Mesendoderm (in vitro differentiated cells): ENCODE measurements around the gene IRF7.

ENCODE experiments used
- DNase-seq: peaks from one replicate; pipeline ENCODE4 v3.0.0; 2013
- H2AK5ac ChIP-seq: 2 replicates; pipeline ENCODE4 v1.6.1; 2013; ENCODE audit warnings: low read length, inconsistent platforms
- H2BK120ac ChIP-seq: 2 replicates; pipeline ENCODE4 v1.6.1; 2013; ENCODE audit warnings: low read depth, mild to moderate bottlenecking, low read length, moderate library complexity, mixed read lengths
- H2BK15ac ChIP-seq: replicated peaks from 2 replicates; pipeline ENCODE4 v1.6.1; 2013; ENCODE audit warnings: low read depth, mild to moderate bottlenecking, moderate library complexity
- H2BK5ac ChIP-seq: 2 replicates; pipeline ENCODE4 v1.6.1; 2013; ENCODE audit warnings: low read length, inconsistent platforms
- H3K18ac ChIP-seq: 2 replicates; pipeline ENCODE4 v1.6.1; 2013; ENCODE audit warnings: mild to moderate bottlenecking, low read length, mixed read lengths
- H3K23ac ChIP-seq: one replicate; pipeline ENCODE4 v1.6.1; 2013; ENCODE audit warnings: low read length
- H3K27ac ChIP-seq: 2 replicates; pipeline ENCODE4 v1.5.1; 2013; ENCODE audit warnings: low read depth, mild to moderate bottlenecking, inconsistent platforms, low read length, moderate library complexity
- H3K27me3 ChIP-seq: 2 replicates; pipeline ENCODE4 v1.6.1; 2013; ENCODE audit warnings: low read length, control low read depth, mild to moderate bottlenecking, inconsistent platforms; ENCODE audit not compliant: insufficient read depth, poor library complexity
- H3K36me3 ChIP-seq: 2 replicates; pipeline ENCODE4 v1.6.1; 2013; ENCODE audit warnings: low read length, inconsistent platforms; ENCODE audit not compliant: control insufficient read depth, insufficient read depth
- H3K4ac ChIP-seq: one replicate; pipeline ENCODE4 v1.6.1; 2013; ENCODE audit warnings: low read depth, mild to moderate bottlenecking, low read length, moderate library complexity
- H3K4me1 ChIP-seq: 2 replicates; pipeline ENCODE4 v1.6.1; 2013; ENCODE audit warnings: low read depth, low read length, inconsistent platforms; ENCODE audit not compliant: control insufficient read depth
- H3K4me2 ChIP-seq: 2 replicates; pipeline ENCODE4 v1.6.1; 2013; ENCODE audit warnings: low read length
- H3K4me3 ChIP-seq: 2 replicates; pipeline ENCODE4 v1.5.1; 2013; ENCODE audit warnings: mild to moderate bottlenecking, low read length
- H3K56ac ChIP-seq: one replicate; pipeline ENCODE4 v1.6.1; 2013; ENCODE audit warnings: low read length
- H3K79me1 ChIP-seq: 2 replicates; pipeline ENCODE4 v1.6.1; 2013; ENCODE audit warnings: low read length, inconsistent platforms
- H3K79me2 ChIP-seq: 2 replicates; pipeline ENCODE4 v1.6.1; 2013; ENCODE audit warnings: mild to moderate bottlenecking, low read length; ENCODE audit not compliant: control insufficient read depth, insufficient read depth
- H3K9ac ChIP-seq: 2 replicates; pipeline ENCODE4 v1.6.1; 2013; ENCODE audit warnings: low read length, inconsistent platforms
- H4K5ac ChIP-seq: one replicate; pipeline ENCODE4 v1.6.1; 2013; ENCODE audit warnings: low read length
- H4K8ac ChIP-seq: one replicate; pipeline ENCODE4 v1.6.1; 2013; ENCODE audit warnings: low read depth, mild to moderate bottlenecking, control low read depth, low read length, moderate library complexity
- WGBS: extraction: QIAGEN DNeasy Blood & Tissue Kit; methylation state at CpG from one replicate; pipeline ENCODE4 v1.1.7; 2013; ENCODE audit warnings: low lambda C conversion rate, missing lambda C conversion rate; ENCODE audit not compliant: insufficient coverage; ENCODE audit errors: extremely low coverage; 5-methylcytosine and 5-hydroxymethylcytosine counted together

Gene IRF7

GRCh38 chr11:617199-617911, 1.6 kb upstream of the IRF7 start:
- H3K9ac ChIP-seq = no peak overlapping the region
- no peaks in the 10 kb centered on the region for H3K27me3 ChIP-seq
- H3K36me3 ChIP-seq = no peaks in the 10 kb centered on the region
- H4K8ac ChIP-seq = no peak overlapping the region
- H3K27ac ChIP-seq = no peak overlapping the region
- no peak overlapping the region for H3K23ac ChIP-seq
- H3K4me1 ChIP-seq = no peaks in the 10 kb centered on the region
- H2BK120ac ChIP-seq = no peak overlapping the region
- peaks cover 2% of the 10 kb centered on the region for H3K79me1 ChIP-seq
- H3K79me2 ChIP-seq = no peaks in the 10 kb centered on the region
- DNase-seq = no peak
- no peak overlapping the region for H3K4ac ChIP-seq
- no peak overlapping the region for H2BK5ac ChIP-seq
- H3K56ac ChIP-seq = no peak overlapping the region
- no peak overlapping the region for H2AK5ac ChIP-seq
- WGBS = no CpG with 5 or more reads among the region's 57 CpGs
- H3K4me2 ChIP-seq = no peak overlapping the region
- H3K4me3 ChIP-seq = no peak overlapping the region
- no peak overlapping the region for H4K5ac ChIP-seq
- no peak overlapping the region for H3K18ac ChIP-seq
- H2BK15ac ChIP-seq = no peak overlapping the region

GRCh38 chr11:616320-617198, 809 bp upstream of the IRF7 start:
- no CpG with 5 or more reads among the region's 39 CpGs for WGBS
- DNase-seq = no peak
- H3K18ac ChIP-seq = no peak overlapping the region
- no peaks in the 10 kb centered on the region for H3K4me1 ChIP-seq
- H4K5ac ChIP-seq = no peak overlapping the region
- H4K8ac ChIP-seq = no peak overlapping the region
- H3K27me3 ChIP-seq = no peaks in the 10 kb centered on the region
- H3K23ac ChIP-seq = no peak overlapping the region
- peak overlapping the region; percentile 79 for H3K56ac ChIP-seq
- H3K36me3 ChIP-seq = peaks cover 1% of the 10 kb centered on the region
- H3K4me3 ChIP-seq = no peak overlapping the region
- H3K4me2 ChIP-seq = no peak overlapping the region
- no peak overlapping the region for H3K27ac ChIP-seq
- no peak overlapping the region for H3K9ac ChIP-seq
- H2BK5ac ChIP-seq = no peak overlapping the region
- H2BK15ac ChIP-seq = no peak overlapping the region
- H3K4ac ChIP-seq = no peak overlapping the region
- H2AK5ac ChIP-seq = no peak overlapping the region
- H3K79me1 ChIP-seq = peaks cover 2% of the 10 kb centered on the region
- H3K79me2 ChIP-seq = no peaks in the 10 kb centered on the region
- no peak overlapping the region for H2BK120ac ChIP-seq

GRCh38 chr11:614623-615503, 887 bp downstream of the IRF7 start:
- H3K18ac ChIP-seq = no peak overlapping the region
- no peaks in the 10 kb centered on the region for H3K27me3 ChIP-seq
- H3K79me1 ChIP-seq = peaks cover 2% of the 10 kb centered on the region
- H4K5ac ChIP-seq = no peak overlapping the region
- H3K4me3 ChIP-seq = peak overlapping the region; percentile 69
- H2BK120ac ChIP-seq = no peak overlapping the region
- no peak overlapping the region for H2BK5ac ChIP-seq
- peak overlapping the region; percentile 80 for H3K4me2 ChIP-seq
- H3K36me3 ChIP-seq = peaks cover 1% of the 10 kb centered on the region
- no peak for DNase-seq
- peak overlapping the region; percentile 88 for H3K9ac ChIP-seq
- no peak overlapping the region for H2BK15ac ChIP-seq
- H3K4me1 ChIP-seq = no peaks in the 10 kb centered on the region
- peak overlapping the region; percentile 2 for H3K27ac ChIP-seq
- H3K79me2 ChIP-seq = no peaks in the 10 kb centered on the region
- whole genome bisulfite sequencing = no CpG with 5 or more reads among the region's 68 CpGs
- peak overlapping the region; percentile 45 for H3K23ac ChIP-seq
- H3K56ac ChIP-seq = peak overlapping the region; percentile 94
- H4K8ac ChIP-seq = no peak overlapping the region
- no peak overlapping the region for H2AK5ac ChIP-seq
- no peak overlapping the region for H3K4ac ChIP-seq

DNA sequence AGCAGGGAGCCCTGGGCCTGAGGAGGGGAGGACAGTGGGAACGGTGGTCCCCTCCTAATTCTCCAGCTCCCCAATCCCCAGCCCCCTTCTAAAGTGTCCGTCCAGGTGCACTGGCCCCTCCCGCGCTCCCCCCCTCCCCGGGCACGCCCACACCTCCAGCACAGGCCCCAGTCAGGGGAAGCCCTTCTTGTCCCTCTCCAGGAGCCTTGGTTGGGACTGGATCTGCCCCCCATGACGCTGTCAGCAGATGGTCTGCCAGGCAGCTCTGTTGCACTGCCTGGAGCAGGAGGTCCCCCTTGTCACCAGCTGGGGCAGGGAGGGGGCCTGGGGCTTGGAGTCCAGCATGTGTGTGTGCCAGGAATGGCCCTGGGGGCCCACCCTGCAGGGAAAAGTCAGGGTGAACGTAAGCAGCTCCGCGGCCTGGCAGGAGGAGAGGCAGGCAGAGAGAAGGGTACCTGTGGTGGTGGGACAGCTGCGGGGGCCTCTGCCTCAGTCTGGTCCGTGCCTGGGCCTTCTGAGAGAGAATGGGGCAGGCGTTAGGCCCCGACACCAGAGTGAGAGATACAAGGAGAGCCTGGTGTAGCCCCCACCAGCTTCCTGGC, 1.6 kb downstream of the IRF7 start:
- H3K79me1 ChIP-seq = peaks cover 2% of the 10 kb centered on the region

DNA sequence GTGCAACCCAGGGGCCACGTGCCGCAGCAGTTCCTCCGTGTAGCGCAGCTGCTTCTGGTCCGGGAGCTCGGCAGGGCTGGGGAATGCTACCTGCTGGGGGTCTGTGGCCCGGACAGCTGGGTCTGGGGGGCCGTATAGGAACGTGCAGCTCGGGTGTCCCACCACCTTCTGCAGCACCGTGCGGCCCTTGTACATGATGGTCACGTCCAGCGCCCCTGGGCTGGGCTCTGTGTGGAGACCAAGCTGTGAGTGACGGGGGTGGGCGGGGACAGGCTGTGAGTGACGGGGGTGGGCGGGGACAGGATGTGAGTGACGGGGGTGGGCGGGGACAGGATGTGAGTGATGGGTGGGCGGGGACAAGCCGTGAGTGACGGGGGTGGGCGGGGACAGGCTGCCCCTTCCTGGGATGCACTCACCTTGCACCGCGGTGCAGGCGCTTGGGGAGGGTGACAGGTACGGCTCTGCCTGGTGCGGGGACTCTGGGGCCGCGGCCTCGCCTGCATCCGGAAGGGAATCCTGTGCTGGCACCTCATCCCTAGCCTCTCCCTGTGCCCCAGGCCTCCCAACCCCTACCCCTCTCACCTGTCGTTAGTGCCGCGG, 2.3 kb downstream of the IRF7 start:
- no peak overlapping the region for H2AK5ac ChIP-seq
- no peak overlapping the region for H3K4ac ChIP-seq
- no peak overlapping the region for H3K56ac ChIP-seq
- WGBS = no CpG with 5 or more reads among the region's 36 CpGs
- peak; percentile 85 for DNase-seq
- peaks cover 2% of the 10 kb centered on the region for H3K79me1 ChIP-seq
- no peak overlapping the region for H2BK5ac ChIP-seq
- H3K9ac ChIP-seq = no peak overlapping the region
- no peaks in the 10 kb centered on the region for H3K4me1 ChIP-seq
- H3K27ac ChIP-seq = no peak overlapping the region
- no peaks in the 10 kb centered on the region for H3K27me3 ChIP-seq
- no peak overlapping the region for H3K4me2 ChIP-seq
- H3K23ac ChIP-seq = no peak overlapping the region
- no peak overlapping the region for H4K5ac ChIP-seq
- H3K18ac ChIP-seq = no peak overlapping the region
- H3K36me3 ChIP-seq = peaks cover 3% of the 10 kb centered on the region
- no peak overlapping the region for H2BK15ac ChIP-seq
- H4K8ac ChIP-seq = no peak overlapping the region
- no peak overlapping the region for H3K4me3 ChIP-seq
- H2BK120ac ChIP-seq = no peak overlapping the region
- H3K79me2 ChIP-seq = no peaks in the 10 kb centered on the region

More for the DNA sequence above, 1.6 kb downstream of the IRF7 start:
- no peak overlapping the region for H3K27ac ChIP-seq
- peaks cover 3% of the 10 kb centered on the region for H3K36me3 ChIP-seq
- DNase-seq = no peak
- no peak overlapping the region for H3K23ac ChIP-seq
- no peak overlapping the region for H3K4me2 ChIP-seq
- H3K27me3 ChIP-seq = no peaks in the 10 kb centered on the region
- H3K4me1 ChIP-seq = no peaks in the 10 kb centered on the region
- H3K9ac ChIP-seq = no peak overlapping the region
- no peak overlapping the region for H2BK15ac ChIP-seq
- no peaks in the 10 kb centered on the region for H3K79me2 ChIP-seq
- H3K4ac ChIP-seq = no peak overlapping the region
- H3K4me3 ChIP-seq = no peak overlapping the region
- H2BK120ac ChIP-seq = no peak overlapping the region
- H4K8ac ChIP-seq = no peak overlapping the region
- no peak overlapping the region for H3K56ac ChIP-seq
- H2BK5ac ChIP-seq = no peak overlapping the region
- H3K18ac ChIP-seq = no peak overlapping the region
- H2AK5ac ChIP-seq = no peak overlapping the region
- H4K5ac ChIP-seq = no peak overlapping the region
- WGBS = no CpG with 5 or more reads among the region's 14 CpGs
